Fibroblast of skin of back (primary cell): Measurements from ENCODE around the gene SYNJ2BP. TPM values are rescaled to one million over a fixed set of nuclear protein-coding genes. Genes with fewer than 3 reads are reported as not detected.
"Not testable (repeated sequence)": the region's sequence is repeated elsewhere in the genome, so short reads cannot be mapped to it uniquely, and the experiment has no call there.

Experiments used
- DNase-seq: peaks from one replicate; pipeline ENCODE4 v3.0.0-alpha.2; 2013
- polyA plus RNA-seq, 2 experiments: library from polyadenylated mRNA; unstranded; fragments of 120-200 nt; gene quantifications; one replicate each; pipeline ENCODE4 v1.2.1, GENCODE V29; 2013; ENCODE audit not compliant: insufficient read length in 2 of 2

The SYNJ2BP gene, protein sequence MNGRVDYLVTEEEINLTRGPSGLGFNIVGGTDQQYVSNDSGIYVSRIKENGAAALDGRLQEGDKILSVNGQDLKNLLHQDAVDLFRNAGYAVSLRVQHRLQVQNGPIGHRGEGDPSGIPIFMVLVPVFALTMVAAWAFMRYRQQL
- polyA plus RNA-seq (2013, experiment 1 of 2; ENCODE audit: insufficient read length) = 15.1 TPM
- 16.2 TPM for polyA plus RNA-seq (2013, experiment 2 of 2; ENCODE audit: insufficient read length)

GRCh38 chr14:70416725-70417349 lies at the start of gene SYNJ2BP:
TSS of gene SYNJ2BP (minus strand) at chr14:70417090. CDS start at chr14:70416963, 127 bp downstream.
- peak; percentile 72 for DNase-seq

- no peak for DNase-seq
Measured at GRCh38 chr14:70454731-70455130, 37.8 kb upstream of the SYNJ2BP start.

DNA sequence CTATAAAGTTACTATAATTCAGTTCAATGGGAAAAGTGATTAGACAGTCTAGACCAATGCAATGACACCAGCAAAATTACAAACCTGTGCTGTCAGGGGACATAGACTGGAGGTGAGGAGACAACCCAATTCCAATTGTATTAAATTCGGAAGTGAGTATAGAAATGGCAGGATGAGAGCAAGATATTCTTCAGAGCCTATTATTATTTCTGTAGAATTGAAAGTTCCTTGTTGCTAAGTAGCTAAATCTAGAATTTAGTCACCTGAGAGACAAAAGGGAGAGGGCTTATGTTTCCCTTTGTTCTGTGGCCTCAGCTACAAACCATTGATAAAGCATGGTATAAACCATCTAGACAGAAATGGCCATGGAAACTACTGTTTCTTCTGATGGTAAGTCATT lies 35.0 kb upstream of the SYNJ2BP start, which contains the start of gene ADAM21:
TSS of gene ADAM21 (plus strand) at position 301 of the 400 bp plus-strand sequence. CDS start 5,326 bp downstream, outside the sequence.
- DNase-seq = no peak

DNA sequence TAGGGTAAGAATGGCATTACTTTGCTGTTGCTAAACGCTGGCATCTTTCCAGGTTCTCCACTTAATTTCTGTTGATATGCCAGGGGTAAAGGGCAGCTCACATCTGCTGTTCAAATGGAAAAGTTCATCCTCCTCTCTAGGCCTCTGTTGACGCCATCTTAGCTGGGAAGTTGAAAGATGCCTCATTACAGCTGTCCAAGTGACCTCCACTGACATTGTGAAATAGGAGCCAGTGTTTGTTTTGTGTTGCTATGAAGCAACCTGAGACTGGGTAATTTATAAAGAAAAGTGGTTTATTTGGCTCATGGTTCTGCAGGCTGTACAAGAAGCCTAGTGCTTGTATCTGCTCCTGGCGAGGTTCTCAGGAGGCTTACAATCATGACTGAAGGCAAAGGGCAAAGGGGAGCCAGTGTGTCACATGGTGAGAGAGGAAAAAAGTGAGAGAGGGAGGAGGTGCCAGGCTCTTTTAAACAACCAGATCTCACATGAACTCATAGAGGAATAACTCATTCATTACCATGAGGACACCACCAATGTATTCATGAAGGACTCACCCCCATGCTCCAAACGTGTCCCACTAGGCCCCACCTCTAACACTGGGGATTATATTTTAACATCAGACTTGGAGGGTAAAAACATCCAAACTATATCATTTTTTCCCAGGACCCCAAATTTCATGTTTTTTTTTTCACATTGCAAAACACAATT lies 31.9 kb upstream of the SYNJ2BP start:
- DNase-seq = no peak

GRCh38 chr14:70442750-70443149 lies 25.9 kb upstream of the SYNJ2BP start:
- no peak for DNase-seq

DNA sequence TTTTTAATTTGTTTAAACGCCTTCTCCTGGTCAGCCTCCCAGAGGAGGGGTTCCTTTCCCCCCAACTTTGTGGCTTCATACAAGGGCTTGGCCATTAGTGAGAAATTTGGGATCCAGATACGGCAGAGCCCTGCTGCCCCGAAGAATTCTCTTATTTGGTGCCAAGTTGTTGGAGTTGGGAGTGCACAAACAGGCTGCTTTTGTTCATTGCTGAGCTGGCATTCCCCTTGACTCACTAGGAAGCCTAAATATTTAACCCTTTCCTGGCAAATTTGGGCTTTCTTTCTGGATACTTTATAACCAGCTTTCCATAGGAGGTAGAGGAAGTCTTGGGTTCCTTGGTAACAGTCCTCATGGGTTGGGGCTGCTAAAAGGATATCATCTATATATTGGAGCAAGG lies 24.8 kb upstream of the SYNJ2BP start:
- no peak for DNase-seq

DNA sequence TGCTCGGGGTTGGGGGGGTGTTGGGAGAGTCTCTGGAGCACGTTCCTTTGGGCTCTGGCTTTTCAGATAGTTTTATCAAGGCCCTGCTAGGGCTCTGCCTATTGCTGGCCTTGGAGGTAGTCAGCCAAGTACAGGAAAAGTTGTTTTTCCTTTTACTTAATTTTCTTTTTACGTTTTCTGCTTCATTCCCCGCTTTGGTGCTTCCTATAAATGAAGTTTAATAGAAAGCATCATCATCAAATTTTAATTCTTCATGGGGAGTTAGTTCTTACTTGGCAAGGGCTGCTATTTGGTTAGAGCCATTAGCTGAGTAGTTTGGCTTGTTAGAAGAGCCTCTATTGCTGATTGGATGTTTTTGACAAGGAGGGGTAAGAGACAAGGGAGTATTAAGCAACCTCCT lies 20.0 kb upstream of the SYNJ2BP start:
- DNase-seq = no peak

DNA sequence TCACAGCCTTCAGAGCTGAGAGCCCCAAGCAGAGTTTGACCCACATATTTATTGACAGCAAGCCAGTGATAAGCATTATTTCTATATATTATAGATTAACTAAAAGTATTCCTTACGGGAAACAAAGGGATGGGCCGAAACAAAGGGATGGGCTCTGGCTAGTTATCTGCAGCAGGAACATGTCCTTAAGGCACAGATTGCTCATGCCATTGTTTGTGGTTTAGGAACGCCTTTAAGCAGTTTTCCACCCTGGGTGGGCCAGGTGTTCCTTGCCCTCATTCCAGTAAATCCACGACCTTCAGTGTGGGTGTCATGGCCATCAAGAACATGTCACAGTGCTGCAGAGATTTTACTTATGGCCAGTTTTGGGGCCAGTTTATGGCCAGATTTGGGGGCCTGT lies 9.7 kb upstream of the SYNJ2BP start:
- DNase-seq = not testable (repeated sequence)

- DNase-seq = no peak
Measured at GRCh38 chr14:70425354-70425753, 8.5 kb upstream of the SYNJ2BP start.

GRCh38 chr14:70422538-70422937 lies 5.6 kb upstream of the SYNJ2BP start:
- DNase-seq = no peak

GRCh38 chr14:70419270-70419931 lies 2.5 kb upstream of the SYNJ2BP start:
- not testable (repeated sequence) for DNase-seq

DNA sequence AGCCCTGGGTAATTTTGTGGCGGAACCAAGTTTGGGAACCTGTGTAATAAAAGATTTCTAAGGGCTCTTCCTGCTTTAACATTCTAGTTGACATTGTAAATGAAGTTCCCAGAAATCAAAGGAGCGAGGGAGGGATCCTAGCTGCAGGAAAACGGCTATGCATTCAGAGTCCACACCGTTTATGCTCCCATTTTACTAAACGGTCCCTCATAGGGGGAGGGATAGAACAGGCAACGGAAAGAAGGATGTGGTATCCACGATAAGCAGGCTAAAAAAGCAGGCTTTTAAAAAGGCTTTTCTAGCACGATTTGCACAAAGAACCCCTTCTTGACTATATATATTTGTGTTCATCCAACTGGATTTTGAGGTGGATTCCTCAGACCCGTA lies 559 bp downstream of the SYNJ2BP start:
- DNase-seq = peak; percentile 18

- DNase-seq = no peak
Measured at GRCh38 chr14:70415788-70416187, 1.1 kb downstream of the SYNJ2BP start.

GRCh38 chr14:70407621-70408020 lies 9.3 kb downstream of the SYNJ2BP start:
- no peak for DNase-seq

GRCh38 chr14:70406216-70406615 lies 10.7 kb downstream of the SYNJ2BP start:
- not testable (repeated sequence) for DNase-seq

DNA sequence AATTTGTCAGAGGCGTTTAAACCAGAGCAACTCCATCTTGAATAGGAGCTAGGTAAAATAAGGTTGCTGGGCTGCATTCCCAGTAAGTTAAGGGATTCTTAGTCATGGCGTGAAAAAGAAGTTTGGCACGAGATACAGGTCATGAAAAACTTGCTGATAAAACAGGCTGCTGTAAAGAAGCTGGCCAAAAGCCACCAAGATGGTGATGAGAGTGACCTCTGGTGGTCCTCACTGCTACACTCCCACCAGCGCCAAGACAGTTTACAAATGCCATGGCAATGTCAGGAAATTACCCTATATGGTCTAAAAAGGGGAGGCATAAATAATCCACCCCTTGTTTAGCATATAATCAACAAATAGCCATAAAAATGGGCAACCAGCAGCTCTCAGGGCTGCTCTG lies 13.6 kb downstream of the SYNJ2BP start:
- peak; percentile 3 for DNase-seq

GRCh38 chr14:70401643-70402042 lies 15.2 kb downstream of the SYNJ2BP start:
- DNase-seq = no peak

DNA sequence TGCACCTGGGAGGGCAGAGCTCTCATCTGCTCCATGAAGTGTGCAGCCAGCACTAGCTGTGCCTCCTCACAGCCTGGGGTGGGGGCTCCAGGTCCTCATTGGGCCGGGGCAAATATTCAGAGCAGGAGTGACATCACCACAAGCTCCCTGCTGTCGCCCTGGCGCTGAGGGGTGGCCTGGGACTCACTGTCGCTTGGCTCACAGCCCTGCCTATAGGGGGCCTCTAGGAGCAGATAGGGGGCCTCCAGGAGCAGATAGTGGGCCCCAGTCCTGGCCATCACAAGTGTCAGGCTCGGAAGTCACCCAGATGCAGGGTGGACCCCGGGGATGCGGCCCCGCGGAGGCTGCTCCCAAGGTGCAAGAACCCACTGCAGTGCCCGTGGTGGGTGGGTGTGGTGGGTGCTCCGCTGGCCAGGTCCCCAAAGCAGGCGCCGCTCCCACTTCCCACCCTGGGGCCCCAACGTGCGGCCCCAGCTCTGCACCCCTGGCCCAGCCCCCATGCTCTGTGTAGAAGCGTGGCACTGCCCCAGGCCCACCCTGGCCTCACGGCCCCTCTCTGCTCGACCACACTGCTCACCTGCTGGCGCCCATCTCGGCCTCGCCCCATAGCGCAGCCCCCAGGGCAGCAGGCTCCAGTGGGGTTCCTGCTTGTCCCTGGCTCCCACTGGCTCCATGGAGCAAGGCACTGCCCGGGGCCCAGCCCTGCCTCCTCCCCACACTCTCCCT lies 18.0 kb downstream of the SYNJ2BP start:
- no peak for DNase-seq

GRCh38 chr14:70398280-70398679 lies 18.6 kb downstream of the SYNJ2BP start:
- no peak for DNase-seq

GRCh38 chr14:70397746-70398145 lies 19.1 kb downstream of the SYNJ2BP start:
- no peak for DNase-seq

- no peak for DNase-seq
Measured at GRCh38 chr14:70394674-70395306, 22.1 kb downstream of the SYNJ2BP start.

DNA sequence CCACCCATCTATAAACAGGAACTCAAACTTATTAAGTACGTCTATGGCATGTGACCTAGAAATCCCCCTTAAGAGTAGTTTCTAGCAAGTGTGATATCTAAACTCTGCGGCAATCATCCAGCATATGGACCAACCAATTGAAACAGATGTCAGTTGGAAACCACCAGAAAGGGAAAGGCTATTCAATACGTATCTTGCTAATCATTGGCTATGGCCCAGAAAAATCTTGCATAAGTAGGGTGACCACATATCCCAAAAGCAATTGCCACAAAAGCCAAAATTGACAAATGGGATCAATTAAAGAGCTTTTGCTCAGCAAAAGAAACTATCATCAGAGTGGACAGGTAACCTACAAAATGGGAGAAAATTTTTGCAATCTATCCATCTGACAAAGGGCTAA lies 24.2 kb downstream of the SYNJ2BP start:
- DNase-seq = no peak
